Lung (tissue), 12 donors: ENCODE data around the gene RNF182. TPM values are rescaled to one million over a fixed set of nuclear protein-coding genes. Genes with fewer than 3 reads are reported as not detected.

Source experiments
- ATAC-seq: fragments of 200-7000 bp; cut with Tn5 transposase; one replicate; pipeline ENCODE4 v1.9.1; 2020; ENCODE audit warnings: moderate number of reproducible peaks; ENCODE audit not compliant: insufficient read depth, low FRiP score
- DNase-seq, 3 donors: peaks; one replicate each; pipeline ENCODE4 v3.0.0-alpha.2; 2013 to 2017
- H3K27ac ChIP-seq, 2 donors: one replicate each; pipeline ENCODE4 v1.5.1; 2013; ENCODE audit warnings: mild to moderate bottlenecking in 2 of 2, moderate library complexity in 2 of 2, control low read depth in 1 of 2, inconsistent platforms in 1 of 2, low read depth in 1 of 2, low read length in 1 of 2
- H3K27me3 ChIP-seq, 3 donors: one replicate each; pipeline ENCODE4 v1.5.1; 2013; ENCODE audit warnings: low read length in 2 of 3; ENCODE audit not compliant: control insufficient read depth in 3 of 3, insufficient read depth in 3 of 3
- H3K36me3 ChIP-seq, 4 donors: one replicate each; pipeline ENCODE4 v1.5.1; 2013; ENCODE audit warnings: low read length in 4 of 4, mild to moderate bottlenecking in 1 of 4, moderate library complexity in 1 of 4; ENCODE audit not compliant: control insufficient read depth in 4 of 4, insufficient read depth in 4 of 4
- H3K4me1 ChIP-seq, 5 donors: one replicate each; pipeline ENCODE4 v1.5.1; 2013; ENCODE audit warnings: low read length in 5 of 5, mild to moderate bottlenecking in 2 of 5, moderate library complexity in 1 of 5; ENCODE audit not compliant: control insufficient read depth in 5 of 5, insufficient read depth in 5 of 5
- H3K4me3 ChIP-seq: one replicate; pipeline ENCODE4 v1.5.1; 2013; ENCODE audit warnings: mild to moderate bottlenecking, control low read depth, moderate library complexity
- H3K9ac ChIP-seq, 2 donors: one replicate each; pipeline ENCODE4 v1.5.1; 2013; ENCODE audit warnings: low read length in 2 of 2, control low read depth in 1 of 2; ENCODE audit not compliant: insufficient read depth in 1 of 2
- H3K9me3 ChIP-seq, 4 donors: one replicate each; pipeline ENCODE4 v1.5.1; 2013; ENCODE audit warnings: low read length in 3 of 4, mild to moderate bottlenecking in 1 of 4, moderate library complexity in 1 of 4; ENCODE audit not compliant: control insufficient read depth in 4 of 4, insufficient read depth in 3 of 4
- CTCF ChIP-seq: IDR thresholded peaks from 2 replicates; pipeline ENCODE4 v1.5.1; 2012; ENCODE audit warnings: mild to moderate bottlenecking; ENCODE audit errors: control extremely low read depth, extremely low read depth
- WGBS, 2 donors: extraction: QIAGEN DNeasy Blood & Tissue Kit; methylation state at CpG; one replicate each; pipeline ENCODE4 v1.1.7; 2013; 5-methylcytosine and 5-hydroxymethylcytosine counted together
- polyA plus RNA-seq, 2 donors: library from polyadenylated mRNA; stranded (reverse); fragments of 200-250 nt; gene quantifications; one replicate each; pipeline ENCODE4 v1.2.1, GENCODE V29; 2013
- total RNA-seq, 2 donors: library from RNA; depleted of rRNA in 1 of 2; stranded (reverse); fragments of >200 nt in 1 of 2; gene quantifications; one replicate each; pipeline ENCODE4 v1.2.1, GENCODE V29; 2014 to 2021
- donor health status: control.
- donor health status: control.
- donor health status: Bipolar disorder and iron deficiency.
- donor health status: healthy.
- donor health status: DM: yes; HTN: yes; CAD: no.

RNF182 gene
- total and polyA plus RNA-seq, 4 donors, result 0.90 to 5.0 (median 1.8) TPM

- DNase-seq, result no peak
- peaks cover 0 to 4% (median 0%) of the 10 kb centered on the region in 3 donors for H3K27me3 ChIP-seq
- TF ChIP-seq CTCF, result no peak
These were observed 6.0 kb upstream of the RNF182 start for GRCh38 chr6:13918686-13919250.

GRCh38 chr6:13919861-13920260 is 4.9 kb upstream of the RNF182 start:
- no peak for TF ChIP-seq CTCF
- Histone ChIP-seq H3K4me3 (no peak overlapping the region), H3K9me3 (no peaks in the 10 kb centered on the region), H3K9ac (no peak overlapping the region), H3K36me3 (no peaks in the 10 kb centered on the region), H3K27me3 (peaks cover 0 to 4% (median 0%) of the 10 kb centered on the region in 3 donors), H3K4me1 (peaks cover 0 to 69% (median 13%) of the 10 kb centered on the region in 5 donors), H3K27ac (no peak overlapping the region)
- DNase-seq, result no peak
- ATAC-seq, result no peak
- WGBS, 2 donors, result 83 to 91% methylated on average over 1 of the region's 1 CpG

More at GRCh38 chr6:13918686-13919250, 6.0 kb upstream of the RNF182 start:
- ATAC-seq, result no peak
- Histone ChIP-seq H3K4me1 (peaks cover 0 to 72% (median 13%) of the 10 kb centered on the region in 5 donors), H3K4me3 (no peak overlapping the region), H3K27ac (peak overlapping the region in 1 of 2 donors; percentile 34), H3K9me3 (no peaks in the 10 kb centered on the region), H3K9ac (no peak overlapping the region), H3K36me3 (no peaks in the 10 kb centered on the region)
- 82 to 86% methylated on average over 4 of the region's 4 CpGs for WGBS, 2 donors

GRCh38 chr6:13920552-13920951 is 4.2 kb upstream of the RNF182 start:
- Histone ChIP-seq H3K4me3 (no peak overlapping the region), H3K36me3 (no peaks in the 10 kb centered on the region), H3K27me3 (peaks cover 0 to 7% (median 3%) of the 10 kb centered on the region in 3 donors), H3K4me1 (peaks cover 5 to 68% (median 13%) of the 10 kb centered on the region in 5 donors), H3K9me3 (no peaks in the 10 kb centered on the region), H3K9ac (peak overlapping the region in 1 of 2 donors; percentile 40), H3K27ac (no peak overlapping the region)
- no peak for TF ChIP-seq CTCF
- 41 to 70% methylated on average over 4 of the region's 4 CpGs for WGBS, 2 donors
- ATAC-seq, result no peak
- peak; percentile 72 to 97 (median 96) for DNase-seq
